ENCODE measurements around the gene SMAD6. TPM values are rescaled to one million over a fixed set of nuclear protein-coding genes. Genes with fewer than 3 reads are reported as not detected.
A peak's percentile ranks its signal among the peaks of the same experiment; 100 is the strongest.
"Not testable (repeated sequence)": the region's sequence is repeated elsewhere in the genome, so short reads cannot be mapped to it uniquely, and the experiment has no call there.

SMAD6 gene
- total and polyA plus RNA-seq, 3 experiments from 2014 or later = 0.04 to 0.26 TPM; not detected in 1

GRCh38 chr15:66690912-66691311 is 11.1 kb upstream of the SMAD6 start:
- H3K4me1 Mint-ChIP-seq; H3K27ac Mint-ChIP-seq; H3K36me3 Mint-ChIP-seq; H3K9me3 Mint-ChIP-seq; H3K36me3 ChIP-seq (ENCODE audit: insufficient read depth, low read length); H3K27me3 ChIP-seq (ENCODE audit: insufficient read depth, low read length, poor library complexity, severe bottlenecking); H3K4me3 Mint-ChIP-seq; DNase-seq; CTCF ChIA-PET; H3K9me3 ChIP-seq (ENCODE audit: low read length); H3K27ac ChIP-seq (ENCODE audit: low read depth, low read length); H3K27me3 Mint-ChIP-seq; H3K4me3 ChIP-seq (ENCODE audit: low read length); POLR2A ChIA-PET: not testable (repeated sequence)
- H3K4me1 ChIP-seq (ENCODE audit: insufficient read depth, low read length) = peaks cover 12% of the 10 kb centered on the region

DNA sequence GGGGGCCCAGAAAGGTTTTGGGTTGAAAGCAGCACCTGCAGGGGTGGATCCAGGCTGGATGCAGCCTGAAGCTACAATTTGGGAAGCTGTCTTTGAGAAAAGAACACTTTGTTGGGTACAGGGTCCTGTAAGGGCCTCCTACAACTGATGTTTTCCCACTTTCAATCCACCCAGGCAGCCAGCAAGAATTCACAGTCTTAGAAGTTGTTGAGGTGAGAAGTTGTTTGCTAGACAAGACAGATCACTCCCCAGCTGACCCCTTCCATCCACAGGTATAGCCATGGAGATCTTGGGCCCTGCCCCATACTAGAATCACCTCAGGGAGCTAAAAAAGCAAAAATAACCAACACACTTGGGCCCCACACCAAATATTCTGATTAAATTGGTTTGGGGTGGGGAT is 10.3 kb upstream of the SMAD6 start:
- H3K36me3 Mint-ChIP-seq = no peaks in the 10 kb centered on the region
- Histone ChIP-seq H3K4me1 (ENCODE audit: insufficient read depth, low read length) (peaks cover 12% of the 10 kb centered on the region), H3K27me3 (ENCODE audit: insufficient read depth, low read length, poor library complexity, severe bottlenecking) (no peaks in the 10 kb centered on the region), H3K9me3 (ENCODE audit: low read length) (no peaks in the 10 kb centered on the region), H3K27ac (ENCODE audit: low read depth, low read length) (no peak overlapping the region), H3K4me3 (ENCODE audit: low read length) (no peak overlapping the region), H3K36me3 (ENCODE audit: insufficient read depth, low read length) (no peaks in the 10 kb centered on the region)
- H3K27me3 Mint-ChIP-seq = no peaks in the 10 kb centered on the region
- H3K4me1 Mint-ChIP-seq = peaks cover 2 to 10% (median 7%) of the 10 kb centered on the region in 3 donors
- peak overlapping the region in 1 of 8 donors; percentile 29 for H3K27ac Mint-ChIP-seq
- ChIA-PET CTCF (no interaction called here), POLR2A (no interaction called here)
- DNase-seq = no peak
- H3K9me3 Mint-ChIP-seq = no peaks in the 10 kb centered on the region
- H3K4me3 Mint-ChIP-seq = no peak overlapping the region

- Mint-ChIP-seq H3K4me3 (no peak overlapping the region), H3K9me3 (no peaks in the 10 kb centered on the region), H3K4me1 (peaks cover 2 to 10% (median 7%) of the 10 kb centered on the region in 3 donors), H3K27me3 (no peaks in the 10 kb centered on the region), H3K27ac (no peak overlapping the region), H3K36me3 (no peaks in the 10 kb centered on the region)
- Histone ChIP-seq H3K9me3 (ENCODE audit: low read length) (no peaks in the 10 kb centered on the region), H3K4me3 (ENCODE audit: low read length) (no peak overlapping the region), H3K27me3 (ENCODE audit: insufficient read depth, low read length, poor library complexity, severe bottlenecking) (no peaks in the 10 kb centered on the region), H3K27ac (ENCODE audit: low read depth, low read length) (no peak overlapping the region), H3K4me1 (ENCODE audit: insufficient read depth, low read length) (peaks cover 12% of the 10 kb centered on the region), H3K36me3 (ENCODE audit: insufficient read depth, low read length) (no peaks in the 10 kb centered on the region)
- ChIA-PET POLR2A (no interaction called here), CTCF (no interaction called here)
- DNase-seq = no peak
Measured at GRCh38 chr15:66692391-66692790, 9.6 kb upstream of the SMAD6 start.

DNA sequence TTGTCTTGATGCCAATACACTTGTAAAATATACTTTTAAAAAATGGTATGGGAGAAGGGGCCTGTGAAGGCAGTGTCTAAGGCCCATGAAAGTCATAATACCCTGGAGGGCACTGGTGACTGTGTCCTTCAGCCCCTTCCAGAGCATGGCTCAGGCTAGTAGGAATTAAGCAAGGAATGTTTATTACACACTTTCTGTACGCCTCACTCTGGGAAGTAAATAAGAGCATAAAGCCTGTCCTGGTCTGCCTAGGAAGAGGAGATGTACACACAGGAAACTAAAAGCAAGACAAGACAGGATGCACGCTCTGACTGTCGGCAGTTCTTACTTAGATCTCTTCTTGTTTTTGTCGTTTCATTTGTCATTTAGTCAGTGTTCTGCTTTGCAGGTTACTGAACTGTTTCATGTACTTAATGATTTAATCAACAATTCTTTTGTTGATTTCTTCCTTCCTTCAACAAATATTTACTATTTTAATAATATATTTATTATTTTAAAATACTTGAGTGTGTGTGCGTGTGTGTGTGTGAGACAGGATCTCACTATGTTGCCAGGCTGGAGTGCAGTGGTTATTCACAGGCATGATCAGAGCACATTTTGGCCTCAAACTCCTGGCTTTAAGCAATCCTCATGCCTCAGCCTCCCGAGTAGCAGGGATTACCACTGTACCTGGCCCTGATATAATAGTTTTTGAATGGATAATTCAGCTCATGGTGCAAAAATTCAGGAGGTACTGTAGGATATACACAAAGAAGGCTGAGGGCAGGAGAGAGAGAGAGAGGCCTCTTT is 9.0 kb upstream of the SMAD6 start:
- Mint-ChIP-seq H3K27ac (peak overlapping the region in 5 of 8 donors; percentile 13 to 69 (median 53)), H3K27me3 (no peaks in the 10 kb centered on the region), H3K4me3 (no peak overlapping the region), H3K9me3 (no peaks in the 10 kb centered on the region), H3K4me1 (peaks cover 2 to 10% (median 7%) of the 10 kb centered on the region in 3 donors), H3K36me3 (no peaks in the 10 kb centered on the region)
- no peaks in the 10 kb centered on the region for H3K9me3 ChIP-seq (ENCODE audit: low read length)
- no peak overlapping the region for H3K4me3 ChIP-seq (ENCODE audit: low read length)
- H3K27me3 ChIP-seq (ENCODE audit: insufficient read depth, low read length, poor library complexity, severe bottlenecking) = no peaks in the 10 kb centered on the region
- ChIA-PET CTCF (no interaction called here), POLR2A (interaction anchor here (0.7 kb wide), 1 partner anchor 8 kb away, joined by 6 read pairs; no protein-coding TSS in a partner anchor)
- H3K4me1 ChIP-seq (ENCODE audit: insufficient read depth, low read length) = peaks cover 12% of the 10 kb centered on the region
- H3K36me3 ChIP-seq (ENCODE audit: insufficient read depth, low read length) = no peaks in the 10 kb centered on the region
- peak in 1 of 5 donors; percentile 14 for DNase-seq
- H3K27ac ChIP-seq (ENCODE audit: low read depth, low read length) = no peak overlapping the region

DNA sequence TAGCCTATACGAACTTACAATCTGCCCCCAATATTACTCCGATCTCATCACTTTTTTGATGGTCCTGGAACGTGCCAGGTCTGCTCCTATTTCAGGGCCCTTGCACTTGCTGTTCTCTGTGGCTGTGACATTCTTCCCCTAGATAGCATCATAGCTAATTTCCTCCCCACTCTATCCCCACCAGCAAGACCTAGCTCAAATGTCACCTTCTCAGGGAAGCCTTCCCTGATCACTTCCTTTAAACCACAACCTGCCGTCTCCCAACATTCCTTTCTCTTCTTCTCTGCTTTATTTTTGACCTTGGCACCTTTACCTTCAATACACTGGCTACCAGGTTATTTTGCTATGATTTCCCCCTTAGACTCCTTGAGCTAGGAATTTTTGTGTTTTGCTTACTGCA is 5.3 kb upstream of the SMAD6 start:
- Histone ChIP-seq H3K27me3 (ENCODE audit: insufficient read depth, low read length, poor library complexity, severe bottlenecking) (no peaks in the 10 kb centered on the region), H3K27ac (ENCODE audit: low read depth, low read length) (no peak overlapping the region), H3K9me3 (ENCODE audit: low read length) (no peaks in the 10 kb centered on the region), H3K4me3 (ENCODE audit: low read length) (no peak overlapping the region), H3K4me1 (ENCODE audit: insufficient read depth, low read length) (peaks cover 19% of the 10 kb centered on the region), H3K36me3 (ENCODE audit: insufficient read depth, low read length) (no peaks in the 10 kb centered on the region)
- Mint-ChIP-seq H3K27me3 (peaks cover 3 to 6% of the 10 kb centered on the region in 2 donors), H3K27ac (no peak overlapping the region), H3K4me1 (peaks cover 10 to 18% (median 16%) of the 10 kb centered on the region in 3 donors), H3K36me3 (no peaks in the 10 kb centered on the region), H3K4me3 (no peak overlapping the region), H3K9me3 (no peaks in the 10 kb centered on the region)
- ChIA-PET CTCF (no interaction called here), POLR2A (no interaction called here)
- no peak for DNase-seq

DNA sequence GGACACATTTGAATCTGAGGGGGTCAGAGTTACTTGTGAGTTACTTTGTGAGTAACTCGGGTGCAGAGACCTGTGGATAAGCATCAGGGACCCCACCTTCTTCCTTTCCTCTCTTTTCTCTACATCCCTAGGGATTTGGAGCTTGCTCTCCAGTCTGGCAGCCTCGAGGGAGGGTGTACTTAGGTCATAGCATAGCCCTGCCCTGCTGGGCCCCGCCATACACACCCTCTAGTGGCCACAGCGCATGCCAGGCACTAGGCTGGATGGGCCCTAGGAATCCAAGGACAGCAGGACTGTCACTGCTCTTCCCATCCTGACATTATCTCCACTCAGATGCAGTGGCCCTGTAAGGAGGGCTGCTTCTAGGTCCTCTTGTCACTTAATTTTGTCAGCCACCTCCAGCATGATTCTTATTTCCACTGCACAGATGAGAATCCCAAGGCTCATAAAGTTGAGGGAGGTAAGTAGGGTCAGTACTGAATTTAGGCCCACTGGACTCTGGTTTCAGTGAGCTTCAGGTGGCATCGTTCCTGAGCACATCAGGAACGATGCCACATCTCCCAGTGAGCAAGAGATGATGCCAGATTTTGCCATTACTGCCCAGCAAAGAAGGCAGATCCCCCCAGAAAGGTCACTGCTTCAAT is 3.6 kb upstream of the SMAD6 start:
- POLR2A ChIA-PET = no interaction called here
- no peak for DNase-seq
- Histone ChIP-seq H3K9me3 (ENCODE audit: low read length) (no peaks in the 10 kb centered on the region), H3K4me1 (ENCODE audit: insufficient read depth, low read length) (peaks cover 18% of the 10 kb centered on the region), H3K4me3 (ENCODE audit: low read length) (no peak overlapping the region), H3K27me3 (ENCODE audit: insufficient read depth, low read length, poor library complexity, severe bottlenecking) (peaks cover 9% of the 10 kb centered on the region), H3K27ac (ENCODE audit: low read depth, low read length) (no peak overlapping the region), H3K36me3 (ENCODE audit: insufficient read depth, low read length) (no peaks in the 10 kb centered on the region)
- Mint-ChIP-seq H3K36me3 (no peaks in the 10 kb centered on the region), H3K9me3 (no peaks in the 10 kb centered on the region), H3K4me3 (peak overlapping the region in 1 of 7 donors; percentile 37), H3K4me1 (peaks cover 14 to 23% (median 16%) of the 10 kb centered on the region in 3 donors), H3K27me3 (peaks cover 13 to 14% of the 10 kb centered on the region in 2 donors), H3K27ac (no peak overlapping the region)
- CTCF ChIA-PET = no interaction called here

GRCh38 chr15:66698971-66699370 is 3.1 kb upstream of the SMAD6 start:
- ChIA-PET CTCF (no interaction called here), POLR2A (no interaction called here)
- H3K36me3 ChIP-seq (ENCODE audit: insufficient read depth, low read length) = no peaks in the 10 kb centered on the region
- H3K27me3 ChIP-seq (ENCODE audit: insufficient read depth, low read length, poor library complexity, severe bottlenecking) = peaks cover 10% of the 10 kb centered on the region
- H3K9me3 ChIP-seq (ENCODE audit: low read length) = no peaks in the 10 kb centered on the region
- no peak for DNase-seq
- Mint-ChIP-seq H3K27me3 (peaks cover 13 to 14% of the 10 kb centered on the region in 2 donors), H3K36me3 (no peaks in the 10 kb centered on the region), H3K4me3 (peak overlapping the region in 2 of 7 donors; percentile 13 to 37), H3K9me3 (no peaks in the 10 kb centered on the region), H3K27ac (no peak overlapping the region), H3K4me1 (peaks cover 14 to 23% (median 15%) of the 10 kb centered on the region in 3 donors)
- no peak overlapping the region for H3K4me3 ChIP-seq (ENCODE audit: low read length)
- H3K27ac ChIP-seq (ENCODE audit: low read depth, low read length) = no peak overlapping the region
- peaks cover 15% of the 10 kb centered on the region for H3K4me1 ChIP-seq (ENCODE audit: insufficient read depth, low read length)

DNA sequence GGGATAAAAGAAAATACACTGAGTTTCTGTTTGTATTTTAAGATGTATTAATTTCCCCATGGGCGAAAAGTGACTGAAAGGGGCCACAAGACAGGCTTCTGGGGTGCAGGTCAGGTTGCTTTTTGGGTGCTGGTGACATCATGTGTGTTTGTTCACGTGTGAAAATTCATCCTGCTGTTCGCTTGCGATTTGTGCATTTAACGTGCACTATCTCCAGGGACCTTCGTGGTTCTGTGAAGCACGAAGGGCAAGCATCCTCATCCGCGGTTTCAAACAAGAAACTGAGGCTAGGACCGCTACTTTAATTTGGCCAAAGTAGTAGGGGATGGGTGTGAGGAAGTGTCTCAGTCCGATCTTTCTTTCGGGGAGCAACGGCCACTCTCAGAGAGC is 1.6 kb upstream of the SMAD6 start:
- H3K9me3 ChIP-seq (ENCODE audit: low read length) = no peaks in the 10 kb centered on the region
- CTCF ChIA-PET = no interaction called here
- no peaks in the 10 kb centered on the region for H3K36me3 Mint-ChIP-seq
- H3K27me3 ChIP-seq (ENCODE audit: insufficient read depth, low read length, poor library complexity, severe bottlenecking) = peaks cover 20% of the 10 kb centered on the region
- DNase-seq = no peak
- H3K27ac Mint-ChIP-seq = peak overlapping the region in 3 of 8 donors; percentile 7 to 80 (median 23)
- no peaks in the 10 kb centered on the region for H3K36me3 ChIP-seq (ENCODE audit: insufficient read depth, low read length)
- POLR2A ChIA-PET = no interaction called here
- H3K27me3 Mint-ChIP-seq = peaks cover 18 to 26% of the 10 kb centered on the region in 2 donors
- H3K4me3 Mint-ChIP-seq = peak overlapping the region; percentile 81 to 93 (median 88)
- no peaks in the 10 kb centered on the region for H3K9me3 Mint-ChIP-seq
- peaks cover 19% of the 10 kb centered on the region for H3K4me1 ChIP-seq (ENCODE audit: insufficient read depth, low read length)
- peak overlapping the region; percentile 59 for H3K27ac ChIP-seq (ENCODE audit: low read depth, low read length)
- H3K4me1 Mint-ChIP-seq = peaks cover 19 to 30% (median 21%) of the 10 kb centered on the region in 3 donors
- peak overlapping the region; percentile 84 for H3K4me3 ChIP-seq (ENCODE audit: low read length)
